Endodermal cell (in vitro differentiated cells): Measurements from ENCODE around the gene LIX1. TPM values are rescaled to one million over a fixed set of nuclear protein-coding genes. Genes with fewer than 3 reads are reported as not detected.

Experiments used
- DNase-seq: peaks from one replicate; pipeline ENCODE4 v3.0.0-alpha.2; 2017
- H3K27ac ChIP-seq: 2 replicates; pipeline ENCODE4 v1.5.1; 2013; ENCODE audit warnings: mild to moderate bottlenecking, low read depth, low read length, moderate library complexity
- H3K27me3 ChIP-seq: 2 replicates; pipeline ENCODE4 v1.6.1; 2013; ENCODE audit warnings: mild to moderate bottlenecking, low read length, moderate library complexity; ENCODE audit not compliant: insufficient read depth, control insufficient read depth, poor library complexity, severe bottlenecking
- H3K36me3 ChIP-seq: 2 replicates; pipeline ENCODE4 v1.7.0; 2013; ENCODE audit warnings: mild to moderate bottlenecking, low read length, moderate library complexity; ENCODE audit not compliant: control insufficient read depth, insufficient read depth
- H3K4me1 ChIP-seq: one replicate; pipeline ENCODE4 v1.7.0; 2013; ENCODE audit warnings: low read length; ENCODE audit not compliant: control insufficient read depth, insufficient read depth
- H3K4me3 ChIP-seq: 2 replicates; pipeline ENCODE4 v1.5.1; 2013; ENCODE audit warnings: mild to moderate bottlenecking, low read length, moderate library complexity
- H3K9ac ChIP-seq: 2 replicates; pipeline ENCODE4 v1.6.1; 2013; ENCODE audit warnings: mild to moderate bottlenecking, low read length, moderate library complexity; ENCODE audit not compliant: poor library complexity, severe bottlenecking; ENCODE audit errors: extremely low read depth
- H3K9me3 ChIP-seq: 2 replicates; pipeline ENCODE4 v1.6.1; 2013; ENCODE audit warnings: mild to moderate bottlenecking, low read length, moderate library complexity; ENCODE audit not compliant: control insufficient read depth
- H3K27ac Mint-ChIP-seq: 2 replicates; pipeline ENCODE4 v1.8.0; 2020; ENCODE audit warnings: mixed read lengths
- H3K27me3 Mint-ChIP-seq: 2 replicates; pipeline ENCODE4 v1.8.0; 2021; ENCODE audit warnings: mild to moderate bottlenecking, mixed read lengths; ENCODE audit not compliant: insufficient read depth
- H3K36me3 Mint-ChIP-seq: 2 replicates; pipeline ENCODE4 v1.8.0; 2020; ENCODE audit warnings: low read depth, mixed read lengths
- H3K4me1 Mint-ChIP-seq: 2 replicates; pipeline ENCODE4 v1.8.0; 2020; ENCODE audit warnings: mixed read lengths
- H3K4me3 Mint-ChIP-seq: 2 replicates; pipeline ENCODE4 v1.8.0; 2020; ENCODE audit warnings: mild to moderate bottlenecking, moderate library complexity, mixed read lengths
- H3K9me3 Mint-ChIP-seq: 2 replicates; pipeline ENCODE4 v1.8.0; 2020; ENCODE audit warnings: mild to moderate bottlenecking, mixed read lengths
- WGBS, 2 experiments: methylation state at CpG; one replicate each; pipeline versions ENCODE4 v1.1.5 to v1.1.7; 2013; ENCODE audit warnings: missing lambda C conversion rate in 2 of 2, mixed read lengths in 1 of 2; ENCODE audit not compliant: insufficient coverage in 1 of 2, insufficient read length in 1 of 2; 5-methylcytosine and 5-hydroxymethylcytosine counted together
- total RNA-seq, 2 donors: library from RNA; stranded (reverse); fragmentation: NEBNext Ultra II Directional in 1 of 2; extraction: Animal tissue kit (Norgen Biotek cat#: 25700) in 1 of 2; gene quantifications; 2 replicates in 1 of 2; 3 replicates in 1 of 2; pipeline ENCODE4 v1.2.1, GENCODE V29; 2021
- TF ChIP-seq, protein P1 (sequence below): fragments of 200-600 bp; sonication (generic); conservative IDR thresholded peaks from 2 replicates; pipeline ENCODE4 v1.5.0; 2021; ENCODE audit warnings: antibody characterized with exemption, mild to moderate bottlenecking

LIX1 gene
- total RNA-seq, 2 donors from 2014 or later, result 0.09 to 0.15 TPM

GRCh38 chr5:97183930-97184213 is 41.5 kb upstream of the LIX1 start:
- Mint-ChIP-seq H3K4me3 (peak overlapping the region; percentile 92), H3K27me3 (peaks cover 32% of the 10 kb centered on the region), H3K9me3 (peaks cover 10% of the 10 kb centered on the region), H3K36me3 (peaks cover 25% of the 10 kb centered on the region), H3K4me1 (peaks cover 6% of the 10 kb centered on the region), H3K27ac (peak overlapping the region; percentile 99)
- TF ChIP-seq, protein P1, sequence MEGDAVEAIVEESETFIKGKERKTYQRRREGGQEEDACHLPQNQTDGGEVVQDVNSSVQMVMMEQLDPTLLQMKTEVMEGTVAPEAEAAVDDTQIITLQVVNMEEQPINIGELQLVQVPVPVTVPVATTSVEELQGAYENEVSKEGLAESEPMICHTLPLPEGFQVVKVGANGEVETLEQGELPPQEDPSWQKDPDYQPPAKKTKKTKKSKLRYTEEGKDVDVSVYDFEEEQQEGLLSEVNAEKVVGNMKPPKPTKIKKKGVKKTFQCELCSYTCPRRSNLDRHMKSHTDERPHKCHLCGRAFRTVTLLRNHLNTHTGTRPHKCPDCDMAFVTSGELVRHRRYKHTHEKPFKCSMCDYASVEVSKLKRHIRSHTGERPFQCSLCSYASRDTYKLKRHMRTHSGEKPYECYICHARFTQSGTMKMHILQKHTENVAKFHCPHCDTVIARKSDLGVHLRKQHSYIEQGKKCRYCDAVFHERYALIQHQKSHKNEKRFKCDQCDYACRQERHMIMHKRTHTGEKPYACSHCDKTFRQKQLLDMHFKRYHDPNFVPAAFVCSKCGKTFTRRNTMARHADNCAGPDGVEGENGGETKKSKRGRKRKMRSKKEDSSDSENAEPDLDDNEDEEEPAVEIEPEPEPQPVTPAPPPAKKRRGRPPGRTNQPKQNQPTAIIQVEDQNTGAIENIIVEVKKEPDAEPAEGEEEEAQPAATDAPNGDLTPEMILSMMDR, result no peak
- peaks cover 4% of the 10 kb centered on the region for H3K27me3 ChIP-seq
- no peaks in the 10 kb centered on the region for H3K4me1 ChIP-seq
- no peak for DNase-seq
- peaks cover 10% of the 10 kb centered on the region for H3K9me3 ChIP-seq
- no peak overlapping the region for H3K9ac ChIP-seq
- H3K36me3 ChIP-seq, result peaks cover 14% of the 10 kb centered on the region
- WGBS, 2 experiments, result 38 to 50% methylated on average over 3 to 6 of the region's 6 CpGs
- H3K27ac ChIP-seq, result no peak overlapping the region
- peak overlapping the region; percentile 86 for H3K4me3 ChIP-seq

- Histone ChIP-seq H3K9me3 (peaks cover 10% of the 10 kb centered on the region), H3K27me3 (peaks cover 4% of the 10 kb centered on the region), H3K9ac (peak within 1 kb of the TSS; percentile 76), H3K4me1 (no peaks in the 10 kb centered on the region), H3K4me3 (peak within 1 kb of the TSS; percentile 86), H3K27ac (peak within 1 kb of the TSS; percentile 98), H3K36me3 (peaks cover 20% of the 10 kb centered on the region)
- Mint-ChIP-seq H3K36me3 (peaks cover 30% of the 10 kb centered on the region), H3K4me3 (peak within 1 kb of the TSS; percentile 92), H3K4me1 (peaks cover 6% of the 10 kb centered on the region), H3K27ac (peak within 1 kb of the TSS; percentile 99), H3K27me3 (peaks cover 32% of the 10 kb centered on the region), H3K9me3 (peaks cover 9% of the 10 kb centered on the region)
- TF ChIP-seq, protein P1, result no peak
- DNase-seq, result peak; percentile 97
- WGBS, 2 experiments, result 0 to 3% methylated on average over 25 to 44 of the region's 44 CpGs
Observed at GRCh38 chr5:97183100-97183929, 40.9 kb upstream of the LIX1 start, which contains the start of gene RIOK2. RIOK2 (minus strand) TSS chr5:97183247; CDS start chr5:97183191, 56 bp downstream.

DNA sequence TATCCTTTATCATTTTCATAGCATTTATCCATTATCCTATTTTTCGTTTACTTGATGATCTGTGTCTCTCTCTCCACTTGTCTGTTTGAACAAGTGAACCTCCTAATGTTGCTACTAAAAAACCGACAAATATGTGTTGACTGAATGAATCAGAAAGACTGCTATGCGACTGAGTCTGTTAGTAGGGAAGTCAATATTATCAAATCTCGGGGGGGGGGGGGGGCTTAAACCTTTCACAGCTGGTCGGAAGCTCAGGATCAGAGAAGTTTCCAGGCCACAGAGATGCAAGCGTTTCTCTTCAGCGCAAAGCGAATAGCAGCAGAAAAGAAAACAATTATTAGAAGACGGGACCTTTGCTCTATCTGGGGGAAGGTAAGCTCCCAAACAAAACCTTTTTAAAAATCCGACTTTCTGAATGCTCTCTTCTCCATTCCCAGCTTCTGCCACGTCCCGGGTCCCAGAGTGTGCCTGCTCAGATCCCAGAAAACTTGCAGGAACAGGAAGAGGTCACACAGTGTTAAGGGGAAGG is 40.2 kb upstream of the LIX1 start:
- peaks cover 26% of the 10 kb centered on the region for H3K36me3 ChIP-seq
- WGBS, 2 experiments, result 1 to 4% methylated on average over 5 to 12 of the region's 12 CpGs
- TF ChIP-seq, protein P1, result no peak

More for the DNA sequence above, 40.2 kb upstream of the LIX1 start:
- peaks cover 28% of the 10 kb centered on the region for H3K27me3 Mint-ChIP-seq
- Histone ChIP-seq H3K9me3 (peaks cover 10% of the 10 kb centered on the region), H3K27me3 (peaks cover 4% of the 10 kb centered on the region), H3K27ac (peak overlapping the region; percentile 98), H3K4me3 (peak overlapping the region; percentile 86), H3K4me1 (no peaks in the 10 kb centered on the region), H3K9ac (peak overlapping the region; percentile 76)
- H3K36me3 Mint-ChIP-seq, result peaks cover 33% of the 10 kb centered on the region
- H3K9me3 Mint-ChIP-seq, result peaks cover 8% of the 10 kb centered on the region
- peaks cover 6% of the 10 kb centered on the region for H3K4me1 Mint-ChIP-seq
- no peak for DNase-seq
- peak overlapping the region; percentile 92 for H3K4me3 Mint-ChIP-seq
- H3K27ac Mint-ChIP-seq, result peak overlapping the region; percentile 99
